Breast epithelium (tissue), 4 donors: ENCODE measurements around the gene SLC7A5. TPM values are rescaled to one million over a fixed set of nuclear protein-coding genes. Genes with fewer than 3 reads are reported as not detected.

Experiments
- DNase-seq, 2 donors: peaks; one replicate each; pipeline ENCODE4 v3.0.0-alpha.2; 2019; ENCODE audit warnings: low spot score in 2 of 2
- H3K27ac ChIP-seq, 2 donors: fragments of 200-600 bp; sonication (generic) in 1 of 2; one replicate each; pipeline ENCODE4 v1.5.1; 2016 to 2019; ENCODE audit warnings: mild to moderate bottlenecking in 1 of 2
- H3K27me3 ChIP-seq, 2 donors: fragments of 200-600 bp; sonication (generic) in 1 of 2; one replicate each; pipeline versions ENCODE4 v1.5.1 to v1.6.0; 2017 to 2019; ENCODE audit warnings: control low read depth in 1 of 2, mild to moderate bottlenecking in 1 of 2
- H3K36me3 ChIP-seq: fragments of 200-600 bp; one replicate; pipeline ENCODE4 v1.5.1; 2019
- H3K4me1 ChIP-seq, 2 donors: fragments of 200-600 bp; sonication (generic); one replicate each; pipeline ENCODE4 v1.5.1; 2016 to 2019; ENCODE audit warnings: control low read depth in 1 of 2
- H3K4me3 ChIP-seq, 3 donors: fragments of 200-600 bp; sonication (generic); 1 replicate in 2 of 3; 2 replicates in 1 of 3; pipeline ENCODE4 v1.5.1; 2016 to 2019; ENCODE audit warnings: mild to moderate bottlenecking in 3 of 3, moderate library complexity in 2 of 3
- H3K9me3 ChIP-seq, 2 donors: fragments of 200-600 bp; sonication (generic) in 1 of 2; one replicate each; pipeline ENCODE4 v1.5.1; 2016 to 2019; ENCODE audit warnings: control low read depth in 1 of 2
- CTCF ChIP-seq, 3 donors: fragments of 450-650 bp; IDR thresholded peaks; one replicate each; pipeline ENCODE4 v1.5.1; 2016 to 2017; ENCODE audit warnings: antibody characterized with exemption in 3 of 3, mild to moderate bottlenecking in 3 of 3, moderate library complexity in 3 of 3
- POLR2A ChIP-seq: fragments of 450-650 bp; IDR thresholded peaks from one replicate; pipeline ENCODE4 v1.6.1; 2016; ENCODE audit warnings: antibody characterized with exemption, mild to moderate bottlenecking, moderate library complexity
- POLR2AphosphoS5 ChIP-seq, 3 donors: sonication (generic); formaldehyde crosslinking; IDR thresholded peaks; one replicate each; pipeline ENCODE4 v1.6.1; 2017; ENCODE audit warnings: antibody characterized with exemption in 3 of 3
- intact Hi-C: fragments of 100-400 bp; cut with DNase I; formaldehyde crosslinking; loops from one replicate; pipeline ENCODE4 v1.15.1; 2023; ENCODE audit warnings: low total_unique reads
- total RNA-seq, 3 donors: library from RNA; depleted of rRNA; stranded (reverse); fragments of >200 nt; gene quantifications; one replicate each; pipeline ENCODE4 v1.1.0, GENCODE V29; 2016

Gene SLC7A5
- total RNA-seq, 3 donors from 2014 or later: 0.48 to 7.3 (median 5.9) TPM

- no peak for TF ChIP-seq POLR2A
- TF ChIP-seq CTCF (IDR thresholded peaks at IDR 0.05): no peak
- Histone ChIP-seq H3K36me3 (no peaks in the 10 kb centered on the region), H3K27me3 (no peaks in the 10 kb centered on the region), H3K4me3 (no peak overlapping the region), H3K4me1 (peaks cover 5 to 32% of the 10 kb centered on the region in 2 donors), H3K9me3 (no peaks in the 10 kb centered on the region), H3K27ac (no peak overlapping the region)
- no peak for DNase-seq
- intact Hi-C loops: no loop called here
Measured at GRCh38 chr16:87851141-87851587, 18.1 kb downstream of the SLC7A5 start.

- Histone ChIP-seq H3K27ac (no peak overlapping the region), H3K4me3 (no peak overlapping the region), H3K27me3 (no peaks in the 10 kb centered on the region), H3K4me1 (peaks cover 0 to 24% of the 10 kb centered on the region in 2 donors), H3K36me3 (no peaks in the 10 kb centered on the region), H3K9me3 (no peaks in the 10 kb centered on the region)
- TF ChIP-seq CTCF (IDR thresholded peaks at IDR 0.05) (peak; percentile 68 to 85 (median 84)), POLR2A (no peak), POLR2AphosphoS5 (IDR thresholded peaks at IDR 0.05) (no peak)
- DNase-seq: no peak
- intact Hi-C loops: no loop called here
Measured at GRCh38 chr16:87850009-87851006, 19.0 kb downstream of the SLC7A5 start.

GRCh38 chr16:87849419-87850008 lies 19.8 kb downstream of the SLC7A5 start:
- no peaks in the 10 kb centered on the region for H3K9me3 ChIP-seq
- H3K27ac ChIP-seq: no peak overlapping the region
- H3K4me1 ChIP-seq: peaks cover 0 to 18% of the 10 kb centered on the region in 2 donors
- DNase-seq: no peak
- no peak overlapping the region for H3K4me3 ChIP-seq
- H3K36me3 ChIP-seq: no peaks in the 10 kb centered on the region
- TF ChIP-seq POLR2A (no peak), CTCF (IDR thresholded peaks at IDR 0.05) (no peak), POLR2AphosphoS5 (IDR thresholded peaks at IDR 0.05) (no peak)
- no peaks in the 10 kb centered on the region for H3K27me3 ChIP-seq
- intact Hi-C loops: no loop called here

GRCh38 chr16:87848676-87849345 lies 20.5 kb downstream of the SLC7A5 start:
- intact Hi-C loops: no loop called here
- Histone ChIP-seq H3K36me3 (no peaks in the 10 kb centered on the region), H3K4me1 (peaks cover 0 to 14% of the 10 kb centered on the region in 2 donors), H3K27me3 (no peaks in the 10 kb centered on the region), H3K9me3 (no peaks in the 10 kb centered on the region), H3K27ac (peak overlapping the region; percentile 67 to 81), H3K4me3 (no peak overlapping the region)
- peak in 1 of 2 donors; percentile 53 for DNase-seq
- no peak for TF ChIP-seq POLR2AphosphoS5 (IDR thresholded peaks at IDR 0.05)
- TF ChIP-seq CTCF (IDR thresholded peaks at IDR 0.05): no peak
- no peak for TF ChIP-seq POLR2A
